Spleen (tissue), 11 donors: ENCODE data around the gene ZNF23. TPM values are rescaled to one million over a fixed set of nuclear protein-coding genes. Genes with fewer than 3 reads are reported as not detected.
A peak's percentile ranks its signal among the peaks of the same experiment; 100 is the strongest.

Experiments used
- DNase-seq: peaks from one replicate; pipeline ENCODE4 v3.0.0-alpha.2; 2020
- H3K27ac ChIP-seq, 8 donors: fragments of 200-600 bp; sonication (generic) in 7 of 8; 1 replicate in 4 of 8; 2 replicates in 4 of 8; pipeline versions ENCODE4 v1.5.0 to v1.8.0; 2016 to 2021; ENCODE audit warnings: inconsistent platforms in 4 of 8, mild to moderate bottlenecking in 4 of 8, moderate library complexity in 1 of 8
- H3K27me3 ChIP-seq, 7 donors: fragments of 200-600 bp; sonication (generic) in 6 of 7; replicated peaks in 1 of 7; 1 replicate in 4 of 7; 2 replicates in 3 of 7; pipeline versions ENCODE4 v1.5.0 to v1.8.0; 2016 to 2021; ENCODE audit warnings: inconsistent platforms in 3 of 7, mild to moderate bottlenecking in 1 of 7
- H3K36me3 ChIP-seq, 6 donors: fragments of 200-600 bp; sonication (generic) in 5 of 6; 1 replicate in 4 of 6; 2 replicates in 2 of 6; pipeline versions ENCODE4 v1.5.0 to v1.8.0; 2016 to 2021; ENCODE audit warnings: inconsistent platforms in 2 of 6
- H3K4me1 ChIP-seq, 6 donors: fragments of 200-600 bp; sonication (generic) in 5 of 6; 1 replicate in 3 of 6; 2 replicates in 3 of 6; pipeline versions ENCODE4 v1.5.0 to v1.8.0; 2016 to 2021; ENCODE audit warnings: inconsistent platforms in 3 of 6
- H3K4me3 ChIP-seq, 8 donors: fragments of 200-600 bp; sonication (generic) in 7 of 8; 1 replicate in 4 of 8; 2 replicates in 4 of 8; pipeline versions ENCODE4 v1.5.0 to v1.8.0; 2016 to 2021; ENCODE audit warnings: inconsistent platforms in 4 of 8, mild to moderate bottlenecking in 4 of 8, moderate library complexity in 2 of 8
- H3K9me3 ChIP-seq, 8 donors: fragments of 200-600 bp; sonication (generic) in 7 of 8; 1 replicate in 4 of 8; 2 replicates in 4 of 8; pipeline versions ENCODE4 v1.5.0 to v1.8.0; 2016 to 2021; ENCODE audit warnings: inconsistent platforms in 4 of 8
- CTCF ChIP-seq, 11 experiments: fragments of 200-600 bp in 7 of 11; fragments of 450-650 bp in 4 of 11; sonication (generic) in 4 of 11; IDR thresholded peaks in 8 of 11; conservative IDR thresholded peaks in 3 of 11; 1 replicate in 7 of 11; 2 replicates in 4 of 11; pipeline versions ENCODE4 v1.4.0 to v1.8.0; 2016 to 2021; ENCODE audit warnings: antibody characterized with exemption in 11 of 11, inconsistent platforms in 4 of 11, mild to moderate bottlenecking in 1 of 11
- POLR2A ChIP-seq, 3 donors: fragments of 450-650 bp; IDR thresholded peaks; one replicate each; pipeline ENCODE4 v1.5.1; 2017; ENCODE audit warnings: antibody characterized with exemption in 3 of 3, mild to moderate bottlenecking in 1 of 3
- POLR2AphosphoS5 ChIP-seq, 3 donors: sonication (generic); formaldehyde crosslinking; IDR thresholded peaks; one replicate each; pipeline ENCODE4 v1.5.1; 2017; ENCODE audit warnings: antibody characterized with exemption in 3 of 3
- WGBS, 5 donors: extraction: QIAGEN DNeasy Blood & Tissue Kit in 3 of 5; methylation state at CpG; one replicate each; pipeline versions ENCODE4 v1.1.5 to v1.1.7; 2013 to 2018; 5-methylcytosine and 5-hydroxymethylcytosine counted together
- intact Hi-C: fragments of 100-400 bp; cut with DNase I; formaldehyde crosslinking; loops from one replicate; pipeline ENCODE4 v1.15.0; 2023; ENCODE audit warnings: low total_unique reads
- polyA plus RNA-seq, 3 donors: library from polyadenylated mRNA; stranded (reverse); fragments of 200-250 nt; gene quantifications; one replicate each; pipeline ENCODE4 v1.2.1, GENCODE V29; 2013
- total RNA-seq, 7 donors: library from RNA; depleted of rRNA in 3 of 7; stranded (reverse); fragments of >200 nt in 3 of 7; fragmentation: NEBNext Ultra II Directional in 4 of 7; extraction: Animal tissue kit (Norgen Biotek cat#: 25700) in 4 of 7; gene quantifications; one replicate each; pipeline versions ENCODE4 v1.1.0 to v1.2.1, GENCODE V29; 2016 to 2021
- donor health status: healthy with polysubstance abuse.
- donor health status: DM: no; HTN: no; CAD: no; lungs with moderate emphysema.
- donor health status: DM: no; HTN: no; CAD: no.
- donor health status: Bipolar disorder and iron deficiency.
- donor health status: healthy.
- donor health status: DM: no; HTN: no; CAD: no.
- donor health status: DM: yes; HTN: yes; CAD: no.

The ZNF23 gene
- total and polyA plus RNA-seq, 10 donors, result 6.3 to 12.4 (median 10.6) TPM

DNA sequence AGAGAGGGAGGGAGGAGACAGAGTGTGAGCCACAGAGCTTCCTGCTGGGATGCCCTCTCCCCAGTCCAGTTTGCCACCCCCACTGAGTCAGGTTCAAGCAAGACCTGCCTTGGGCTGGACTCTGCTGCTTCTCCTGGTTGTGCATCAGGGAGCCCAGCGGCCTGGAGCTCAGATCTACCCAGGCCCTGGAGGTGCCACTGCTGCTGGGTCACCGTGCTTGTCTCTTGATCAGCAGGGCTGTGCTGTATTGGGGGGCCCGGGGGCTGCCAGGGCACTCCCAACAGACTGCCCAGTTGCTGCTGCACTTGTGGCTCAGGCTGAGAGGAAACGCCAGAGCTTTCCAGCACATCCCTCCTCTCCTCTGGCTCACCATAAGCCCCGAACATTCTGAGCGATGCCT lies 29.1 kb downstream of the ZNF23 start:
- Histone ChIP-seq H3K27me3 (peaks cover 0 to 51% (median 0%) of the 10 kb centered on the region in 7 donors), H3K27ac (no peak overlapping the region), H3K9me3 (peaks cover 0 to 11% (median 0%) of the 10 kb centered on the region in 8 donors), H3K4me1 (no peaks in the 10 kb centered on the region), H3K4me3 (no peak overlapping the region), H3K36me3 (no peaks in the 10 kb centered on the region)
- no peak for TF ChIP-seq POLR2A (IDR thresholded peaks at IDR 0.05)
- TF ChIP-seq CTCF (IDR thresholded peaks at IDR 0.05 in 8 of 11, conservative IDR thresholded peaks at IDR 0.05 in 3 of 11), result no peak
- no peak for TF ChIP-seq POLR2AphosphoS5 (IDR thresholded peaks at IDR 0.05)
- intact Hi-C loops, result no loop called here
- 75 to 79% (median 78%) methylated on average over 5 to 6 of the region's 6 CpGs for WGBS, 5 donors
- DNase-seq, result peak; percentile 64

DNA sequence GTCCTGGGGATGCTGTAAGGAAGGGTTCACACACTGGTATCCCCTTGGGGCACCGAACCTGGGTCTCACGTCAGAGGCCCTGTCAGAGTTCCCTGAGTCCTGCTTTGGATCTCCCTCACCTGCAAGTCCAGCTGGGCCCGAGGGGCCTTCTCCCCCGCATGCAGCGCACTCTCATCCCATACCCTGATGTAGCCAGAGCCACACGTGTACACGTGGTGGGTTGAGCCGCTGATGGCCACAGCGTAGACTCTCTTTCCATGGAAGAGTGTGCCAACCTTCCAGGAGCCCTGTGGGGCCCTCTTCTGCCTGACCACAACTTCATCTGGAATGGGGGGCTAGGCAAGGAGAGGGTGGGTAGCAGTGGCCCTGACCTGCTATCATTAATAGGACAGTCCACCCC lies 30.1 kb downstream of the ZNF23 start:
- peak; percentile 52 for DNase-seq
- Histone ChIP-seq H3K4me3 (no peak overlapping the region), H3K27ac (no peak overlapping the region), H3K9me3 (peaks cover 0 to 11% (median 0%) of the 10 kb centered on the region in 8 donors), H3K36me3 (no peaks in the 10 kb centered on the region), H3K4me1 (no peaks in the 10 kb centered on the region), H3K27me3 (peaks cover 0 to 51% (median 0%) of the 10 kb centered on the region in 7 donors)
- intact Hi-C loops, result no loop called here
- 78 to 93% (median 90%) methylated on average over 7 to 9 of the region's 9 CpGs; no CpG with 5 or more reads in 1 of the 5 donors for WGBS, 5 donors
- no peak for TF ChIP-seq CTCF (IDR thresholded peaks at IDR 0.05 in 8 of 11, conservative IDR thresholded peaks at IDR 0.05 in 3 of 11)
- TF ChIP-seq POLR2A (IDR thresholded peaks at IDR 0.05), result no peak
- no peak for TF ChIP-seq POLR2AphosphoS5 (IDR thresholded peaks at IDR 0.05)

- WGBS, 5 donors, result 81 to 90% (median 86%) methylated on average over 13 to 14 of the region's 14 CpGs
- Histone ChIP-seq H3K27ac (no peak overlapping the region), H3K4me3 (no peak overlapping the region), H3K27me3 (peaks cover 2 to 52% (median 5%) of the 10 kb centered on the region in 7 donors), H3K36me3 (no peaks in the 10 kb centered on the region), H3K9me3 (peaks cover 0 to 11% (median 0%) of the 10 kb centered on the region in 8 donors), H3K4me1 (peaks cover 0 to 7% (median 0%) of the 10 kb centered on the region in 6 donors)
- TF ChIP-seq POLR2AphosphoS5 (IDR thresholded peaks at IDR 0.05) (no peak), CTCF (IDR thresholded peaks at IDR 0.05 in 8 of 11, conservative IDR thresholded peaks at IDR 0.05 in 3 of 11) (no peak), POLR2A (IDR thresholded peaks at IDR 0.05) (no peak)
- intact Hi-C loops, result no loop called here
- peak; percentile 42 for DNase-seq
These were observed 30.9 kb downstream of the ZNF23 start for GRCh38 chr16:71431176-71431575.

DNA sequence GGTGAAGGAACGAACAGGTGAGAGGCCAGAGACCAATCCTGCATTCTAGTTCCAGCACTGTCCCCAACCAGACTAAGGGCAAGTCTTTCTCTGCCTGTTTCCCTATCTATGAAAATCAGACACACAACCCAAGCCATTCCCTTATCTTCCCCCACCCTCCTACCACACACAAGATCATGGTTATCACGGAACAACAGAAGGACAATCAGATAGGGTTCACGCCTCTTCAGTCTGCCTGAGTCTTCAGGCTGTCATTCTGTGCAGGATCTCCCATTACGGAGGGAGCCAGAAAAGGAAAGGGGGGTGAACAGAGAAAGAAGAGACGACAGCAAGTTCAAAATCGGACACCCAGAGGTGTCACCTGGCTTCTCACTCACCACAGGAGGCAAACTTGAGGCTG lies 31.3 kb downstream of the ZNF23 start:
- Histone ChIP-seq H3K36me3 (no peaks in the 10 kb centered on the region), H3K9me3 (peaks cover 0 to 11% (median 0%) of the 10 kb centered on the region in 8 donors), H3K27me3 (peaks cover 3 to 54% (median 8%) of the 10 kb centered on the region in 7 donors), H3K27ac (no peak overlapping the region), H3K4me3 (no peak overlapping the region), H3K4me1 (peaks cover 0 to 12% (median 0%) of the 10 kb centered on the region in 6 donors)
- WGBS, 5 donors, result 66 to 85% (median 73%) methylated on average over 6 of the region's 6 CpGs
- intact Hi-C loops, result no loop called here
- DNase-seq, result no peak
- TF ChIP-seq CTCF (IDR thresholded peaks at IDR 0.05 in 8 of 11, conservative IDR thresholded peaks at IDR 0.05 in 3 of 11) (no peak), POLR2A (IDR thresholded peaks at IDR 0.05) (no peak), POLR2AphosphoS5 (IDR thresholded peaks at IDR 0.05) (no peak)
